SU-DHL-6 (cell line): ENCODE results near the gene KHDC4.

ENCODE experiments used
- H2AFZ ChIP-seq: fragments of 200-600 bp; sonication (generic); 2 replicates; pipeline ENCODE4 v1.6.1; 2014; ENCODE audit warnings: low read depth, mild to moderate bottlenecking, moderate library complexity, mixed read lengths, antibody characterized with exemption, low read length; ENCODE audit not compliant: severe bottlenecking
- H3F3A ChIP-seq: fragments of 200-600 bp; shearing (Covaris generic); 2 replicates; pipeline ENCODE4 v1.6.0; 2016; ENCODE audit warnings: antibody characterized with exemption, mild to moderate bottlenecking; ENCODE audit not compliant: insufficient read depth
- H3K27ac ChIP-seq: fragments of 200-600 bp; sonication (generic); 2 replicates; pipeline ENCODE4 v1.5.1; 2016; ENCODE audit warnings: low read depth, mild to moderate bottlenecking, low read length, moderate library complexity, mixed read lengths
- H3K27me3 ChIP-seq: fragments of 200-600 bp; sonication (generic), shearing (Covaris generic); 2 replicates; pipeline ENCODE4 v1.6.0; 2014; ENCODE audit warnings: mild to moderate bottlenecking, low read length
- H3K36me3 ChIP-seq: fragments of 200-600 bp; sonication (generic); 2 replicates; pipeline ENCODE4 v1.6.1; 2014; ENCODE audit warnings: mild to moderate bottlenecking, low read length, mixed read lengths
- H3K4me2 ChIP-seq: fragments of 300-600, 200-600 bp; shearing (Covaris generic), sonication (generic); 2 replicates; pipeline ENCODE4 v1.6.0; 2014; ENCODE audit warnings: low read length, low read depth, mild to moderate bottlenecking; ENCODE audit not compliant: poor library complexity, severe bottlenecking
- H3K4me3 ChIP-seq: fragments of 200-600 bp; sonication (generic); 2 replicates; pipeline ENCODE4 v1.5.1; 2014; ENCODE audit warnings: antibody characterized with exemption, low read length, mild to moderate bottlenecking, mixed read lengths; ENCODE audit not compliant: insufficient read depth, poor library complexity, severe bottlenecking
- H3K79me2 ChIP-seq: fragments of 200-600 bp; sonication (generic); 2 replicates; pipeline ENCODE4 v1.6.1; 2014; ENCODE audit warnings: mild to moderate bottlenecking, low read length, moderate library complexity; ENCODE audit not compliant: insufficient read depth
- H3K9ac ChIP-seq: fragments of 200-600 bp; sonication (generic); 2 replicates; pipeline ENCODE4 v1.7.0; 2014; ENCODE audit warnings: mild to moderate bottlenecking, low read length
- H3K9me2 ChIP-seq: fragments of 200-600 bp; sonication (generic); replicated peaks from 2 replicates; pipeline ENCODE4 v1.6.1; 2014; ENCODE audit warnings: low read length; ENCODE audit not compliant: insufficient read depth
- H3K9me3 ChIP-seq: fragments of 200-600 bp; sonication (generic); 2 replicates; pipeline ENCODE4 v1.6.1; 2014; ENCODE audit warnings: low read length, mixed read lengths; ENCODE audit not compliant: insufficient read depth
- H4K20me1 ChIP-seq: fragments of 200-600 bp; sonication (generic); 2 replicates; pipeline ENCODE4 v1.6.1; 2014; ENCODE audit warnings: low read depth, mild to moderate bottlenecking, antibody characterized with exemption, low read length, moderate library complexity, mixed read lengths
- CTCF ChIP-seq: fragments of 200-600 bp; sonication (generic); IDR thresholded peaks from one replicate; pipeline ENCODE4 v1.5.1; 2017; ENCODE audit warnings: antibody characterized with exemption, mild to moderate bottlenecking, low read length, moderate library complexity; ENCODE audit not compliant: insufficient read depth, poor library complexity, severe bottlenecking
- EZH2phosphoT487 ChIP-seq: fragments of 200-600 bp; sonication (generic), shearing (Covaris generic); conservative IDR thresholded peaks from 2 replicates; pipeline ENCODE4 v1.6.1; 2018; ENCODE audit warnings: mild to moderate bottlenecking, antibody characterized with exemption, low read length, moderate library complexity, mixed read lengths

The KHDC4 gene

GRCh38 chr1:155960081-155960745, 26.0 kb upstream of the KHDC4 start:
- no peaks in the 10 kb centered on the region; the same call in 1 of the 2 replicates for H3K79me2 ChIP-seq
- no peaks in the 10 kb centered on the region for H3K9me2 ChIP-seq
- peak overlapping the region; percentile 72 for H3K27ac ChIP-seq
- H3K36me3 ChIP-seq, result peaks cover 30% of the 10 kb centered on the region
- H4K20me1 ChIP-seq, result no peaks in the 10 kb centered on the region
- no peaks in the 10 kb centered on the region for H3K27me3 ChIP-seq
- peak overlapping the region; percentile 45 for H3K4me2 ChIP-seq
- peaks cover 12% of the 10 kb centered on the region; the same call in 1 of the 2 replicates for H3F3A ChIP-seq
- peak overlapping the region; percentile 23 for H3K9ac ChIP-seq
- peak overlapping the region; percentile 5 for H3K4me3 ChIP-seq
- H3K9me3 ChIP-seq, result no peaks in the 10 kb centered on the region
- H2AFZ ChIP-seq, result no peak overlapping the region
- TF ChIP-seq EZH2phosphoT487, result no peak
- no peak for TF ChIP-seq CTCF

- H3K4me3 ChIP-seq, result no peak overlapping the region
- H2AFZ ChIP-seq, result no peak overlapping the region
- H3K9me2 ChIP-seq, result no peaks in the 10 kb centered on the region
- H3K36me3 ChIP-seq, result peaks cover 36% of the 10 kb centered on the region
- H3K9ac ChIP-seq, result no peak overlapping the region
- no peaks in the 10 kb centered on the region; the same call in 1 of the 2 replicates for H3K79me2 ChIP-seq
- TF ChIP-seq CTCF, result no peak
- no peak for TF ChIP-seq EZH2phosphoT487
- no peaks in the 10 kb centered on the region for H3K9me3 ChIP-seq
- peaks cover 12% of the 10 kb centered on the region; the same call in 1 of the 2 replicates for H3F3A ChIP-seq
- H4K20me1 ChIP-seq, result no peaks in the 10 kb centered on the region
- H3K4me2 ChIP-seq, result no peak overlapping the region
- no peak overlapping the region for H3K27ac ChIP-seq
- no peaks in the 10 kb centered on the region for H3K27me3 ChIP-seq
Measured at GRCh38 chr1:155957411-155957915, 23.2 kb upstream of the KHDC4 start.

DNA sequence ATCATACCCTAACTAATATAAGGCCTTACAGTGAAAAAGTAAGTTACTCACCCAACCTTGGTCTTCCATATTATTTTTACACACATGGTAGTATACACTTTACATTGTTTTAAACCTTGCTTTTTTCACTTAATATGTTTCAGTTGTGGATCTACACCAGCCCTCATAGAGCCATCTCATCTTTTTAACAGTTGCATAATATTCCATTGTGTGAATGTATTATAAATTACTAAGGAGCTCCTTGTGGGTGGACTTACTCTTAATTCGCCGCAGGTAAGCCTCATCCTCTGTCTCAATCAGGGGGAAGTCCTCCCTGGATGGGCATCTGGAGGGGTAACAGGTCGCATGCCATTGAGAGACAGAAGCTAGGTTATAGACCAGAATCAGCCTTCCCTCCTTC, 20.4 kb upstream of the KHDC4 start:
- 0 out of 2 replicates have a peak, but pooled peaks cover 4% of the 10 kb centered on the region for H3F3A ChIP-seq
- TF ChIP-seq EZH2phosphoT487, result no peak
- no peak for TF ChIP-seq CTCF

More for the DNA sequence above, 20.4 kb upstream of the KHDC4 start:
- no peaks in the 10 kb centered on the region for H4K20me1 ChIP-seq
- peaks cover 42% of the 10 kb centered on the region for H3K36me3 ChIP-seq
- no peaks in the 10 kb centered on the region for H3K9me2 ChIP-seq
- no peak overlapping the region for H2AFZ ChIP-seq
- no peak overlapping the region for H3K4me3 ChIP-seq
- H3K9me3 ChIP-seq, result no peaks in the 10 kb centered on the region
- no peak overlapping the region for H3K4me2 ChIP-seq
- no peaks in the 10 kb centered on the region; the same call in 1 of the 2 replicates for H3K79me2 ChIP-seq
- H3K27me3 ChIP-seq, result no peaks in the 10 kb centered on the region
- H3K9ac ChIP-seq, result no peak overlapping the region
- no peak overlapping the region for H3K27ac ChIP-seq
